GM18526 (cell line): ENCODE results near the gene WDR41.

Experiments used
- POLR2A ChIP-seq: IDR thresholded peaks from 3 replicates; pipeline ENCODE4 v1.6.1; 2011; ENCODE audit not compliant: insufficient read length; ENCODE audit errors: extremely low read depth

WDR41 gene

GRCh38 chr5:77449981-77450380 is 42.1 kb downstream of the WDR41 start:
- no peak for TF ChIP-seq POLR2A

GRCh38 chr5:77449277-77449676 is 42.8 kb downstream of the WDR41 start:
- TF ChIP-seq POLR2A: no peak

- no peak for TF ChIP-seq POLR2A
These were observed 43.3 kb downstream of the WDR41 start for GRCh38 chr5:77448831-77449230.

- no peak for TF ChIP-seq POLR2A
These were observed 47.8 kb downstream of the WDR41 start for GRCh38 chr5:77444356-77444755.

GRCh38 chr5:77443670-77444069 is 48.4 kb downstream of the WDR41 start:
- TF ChIP-seq POLR2A: no peak

GRCh38 chr5:77438071-77438470 is 54.0 kb downstream of the WDR41 start:
- no peak for TF ChIP-seq POLR2A

GRCh38 chr5:77437194-77437593 is 54.9 kb downstream of the WDR41 start:
- TF ChIP-seq POLR2A: no peak

GRCh38 chr5:77431719-77432118 is 60.4 kb downstream of the WDR41 start:
- TF ChIP-seq POLR2A: no peak

GRCh38 chr5:77431286-77431685 is 60.8 kb downstream of the WDR41 start:
- no peak for TF ChIP-seq POLR2A

- no peak for TF ChIP-seq POLR2A
These were observed 61.4 kb downstream of the WDR41 start for GRCh38 chr5:77430726-77431125.

GRCh38 chr5:77428526-77428925 is 63.6 kb downstream of the WDR41 start:
- TF ChIP-seq POLR2A: no peak

- TF ChIP-seq POLR2A: no peak
These were observed 64.1 kb downstream of the WDR41 start for GRCh38 chr5:77427998-77428397.

- TF ChIP-seq POLR2A: no peak
These were observed 65.4 kb downstream of the WDR41 start for GRCh38 chr5:77426670-77427069.

GRCh38 chr5:77425998-77426659 is 66.0 kb downstream of the WDR41 start:
- TF ChIP-seq POLR2A: no peak

- TF ChIP-seq POLR2A: no peak
These were observed 66.7 kb downstream of the WDR41 start for GRCh38 chr5:77425420-77425819.

GRCh38 chr5:77424921-77425320 is 67.2 kb downstream of the WDR41 start:
- TF ChIP-seq POLR2A: no peak

- no peak for TF ChIP-seq POLR2A
These were observed 68.9 kb downstream of the WDR41 start for GRCh38 chr5:77423022-77423750.

GRCh38 chr5:77420940-77421339 is 71.2 kb downstream of the WDR41 start:
- no peak for TF ChIP-seq POLR2A
